Measurements from ENCODE around the gene RUFY2.
"Not testable (repeated sequence)": the region's sequence is repeated elsewhere in the genome, so short reads cannot be mapped to it uniquely, and the experiment has no call there.

The RUFY2 gene

DNA sequence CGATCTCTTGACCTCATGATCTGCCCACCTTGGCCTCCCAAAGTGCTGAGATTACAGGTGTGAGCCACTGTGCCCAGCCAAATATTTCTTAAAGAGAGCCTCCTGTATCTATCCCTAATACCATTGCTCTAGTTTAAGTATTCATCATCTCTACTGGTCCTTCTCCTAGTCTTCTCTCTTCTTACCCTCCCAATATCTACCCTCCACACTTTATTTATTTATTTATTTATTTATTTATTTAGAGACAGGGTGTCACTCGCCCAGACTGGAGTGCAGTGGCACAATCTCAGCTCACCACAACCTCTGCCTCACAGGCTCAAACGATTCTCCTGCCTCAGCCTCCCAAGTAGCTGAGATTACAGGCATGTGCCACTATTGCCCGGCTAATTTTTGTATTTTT, 82.7 kb downstream of the RUFY2 start:
- DNase-seq = not testable (repeated sequence)

DNA sequence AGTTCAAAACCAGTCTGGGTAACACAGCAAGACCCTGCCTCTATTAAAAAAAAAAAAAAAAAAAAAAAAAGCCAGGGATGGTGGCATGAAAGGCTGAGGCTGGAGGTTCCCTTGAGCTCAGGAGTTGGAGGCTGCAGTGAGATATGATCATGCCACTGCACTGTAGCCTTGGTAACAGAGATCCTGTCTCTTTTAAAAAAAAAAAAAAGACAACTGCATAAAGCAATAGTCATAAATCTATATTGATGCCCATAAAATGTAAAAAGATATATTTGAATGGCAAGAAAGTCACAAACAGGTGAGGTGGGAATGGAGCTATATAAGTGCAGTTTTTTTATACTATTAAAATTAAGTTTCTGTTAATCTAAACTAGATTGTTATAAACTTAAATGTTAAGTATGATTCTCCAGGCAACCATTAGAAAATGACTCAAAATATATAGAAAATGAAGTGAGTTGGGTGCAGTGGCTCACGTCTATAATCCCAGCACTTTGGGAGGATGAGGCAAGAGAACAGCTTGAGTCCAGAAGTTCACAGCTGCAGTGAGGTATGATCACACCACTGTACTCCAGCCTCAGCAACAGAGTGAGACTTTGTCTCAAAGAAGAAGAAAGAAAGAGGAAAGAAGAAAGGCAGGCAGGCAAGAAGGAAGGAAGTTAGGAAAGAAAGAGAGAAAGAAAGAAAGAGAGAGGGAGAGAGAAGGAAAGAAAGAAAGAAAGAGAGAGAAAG, 88.6 kb downstream of the RUFY2 start:
- no peak for DNase-seq

DNA sequence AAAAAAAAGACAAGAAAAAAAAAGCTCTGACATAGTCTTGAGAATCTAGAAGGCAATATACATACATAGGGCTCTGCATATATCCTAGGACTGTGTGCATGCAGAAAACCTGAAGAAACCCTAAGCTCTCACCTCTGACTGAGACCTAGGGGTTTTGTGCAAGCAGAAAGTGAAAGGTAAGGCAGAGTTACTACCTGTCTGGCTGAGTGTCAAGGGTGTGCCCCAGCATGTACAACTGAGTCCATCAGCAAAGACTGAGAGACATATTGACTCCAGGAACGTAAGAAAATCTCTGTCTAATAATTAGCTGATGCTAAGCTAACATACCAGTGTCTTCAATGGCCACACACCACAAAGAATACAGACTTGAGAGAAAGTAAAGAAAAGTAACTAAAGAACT, 91.5 kb downstream of the RUFY2 start:
- DNase-seq = no peak

DNA sequence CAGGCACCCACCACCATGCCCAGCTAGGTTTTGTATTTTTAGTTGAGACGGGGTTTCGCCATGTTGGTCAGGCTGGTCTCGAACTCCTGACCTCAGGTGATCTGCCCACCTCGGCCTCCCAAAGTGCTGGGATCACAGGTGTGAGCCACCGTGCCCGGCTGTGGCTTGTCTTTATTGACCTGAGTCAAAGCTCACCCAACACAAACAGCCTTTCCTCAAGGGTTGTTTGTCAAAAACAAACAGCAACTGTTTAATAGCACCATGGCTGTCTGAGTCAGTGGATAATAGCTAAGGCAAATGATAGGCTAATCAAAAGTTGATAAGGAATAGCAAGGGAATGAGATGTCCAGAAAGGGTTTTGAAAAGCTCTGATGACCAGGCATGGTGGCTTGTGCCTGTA, 92.1 kb downstream of the RUFY2 start:
- DNase-seq = not testable (repeated sequence)

DNA sequence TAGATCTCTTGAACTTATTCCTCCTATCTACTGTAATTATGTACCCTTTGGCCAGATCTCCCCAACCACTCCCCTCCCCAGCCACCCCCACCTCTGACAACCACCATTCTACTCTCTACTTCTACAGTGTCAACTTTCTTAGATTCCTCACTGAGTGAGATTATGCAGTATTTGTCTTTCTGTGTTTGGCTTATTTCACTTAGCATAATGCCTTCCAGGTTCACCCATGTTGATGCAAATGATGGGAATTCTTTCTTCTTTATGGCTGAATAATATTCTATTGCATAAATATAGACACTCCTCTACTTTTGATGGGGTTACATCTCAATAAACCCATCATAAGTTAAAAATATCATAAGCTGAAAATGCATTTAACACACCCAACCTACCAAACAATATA, 96.5 kb downstream of the RUFY2 start:
- no peak for DNase-seq

DNA sequence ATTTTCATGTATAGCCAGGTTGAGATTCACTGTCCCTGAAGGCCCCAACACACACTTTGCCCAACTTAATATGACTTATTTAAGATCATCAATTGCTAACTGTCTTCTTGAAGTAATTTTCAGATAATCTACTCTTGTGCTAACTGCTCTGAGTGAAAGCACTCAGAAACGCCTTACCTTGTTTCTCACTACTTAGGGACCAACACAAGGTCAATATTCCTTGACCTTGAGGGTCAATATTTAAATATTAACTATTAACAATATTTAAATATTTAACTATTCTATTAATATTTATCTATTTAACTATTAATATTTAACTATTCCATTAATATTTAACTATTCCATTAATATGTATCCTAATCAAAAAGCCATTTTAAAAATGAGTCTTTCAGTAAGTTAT, 101.2 kb downstream of the RUFY2 start:
- no peak for DNase-seq

DNA sequence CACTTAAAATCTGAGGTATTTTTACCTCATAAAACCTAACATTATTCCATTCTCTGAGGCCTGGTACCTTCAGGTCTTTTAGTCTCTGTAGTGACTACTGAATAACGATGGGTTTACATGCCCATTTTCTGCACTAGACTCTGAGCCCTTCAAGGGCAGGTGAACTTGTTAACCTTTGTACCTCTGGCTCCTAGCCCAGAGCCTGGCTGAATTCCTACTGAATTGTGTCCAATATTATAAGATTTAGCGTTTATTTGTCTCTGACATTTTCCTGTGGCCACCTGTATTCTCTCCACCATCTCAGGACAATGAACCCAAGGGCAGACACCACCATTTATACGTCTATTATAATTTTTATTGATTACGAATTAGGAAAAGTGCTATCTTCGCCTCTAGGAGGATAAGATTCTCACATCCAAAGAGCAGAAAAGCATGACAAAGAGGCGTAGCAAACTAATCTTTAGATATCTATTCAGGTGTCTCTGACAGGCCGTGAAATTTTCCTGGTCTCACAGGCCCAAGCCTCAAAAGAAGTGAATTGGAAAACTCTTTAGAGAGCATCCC, 103.1 kb downstream of the RUFY2 start:
- DNase-seq = no peak

DNA sequence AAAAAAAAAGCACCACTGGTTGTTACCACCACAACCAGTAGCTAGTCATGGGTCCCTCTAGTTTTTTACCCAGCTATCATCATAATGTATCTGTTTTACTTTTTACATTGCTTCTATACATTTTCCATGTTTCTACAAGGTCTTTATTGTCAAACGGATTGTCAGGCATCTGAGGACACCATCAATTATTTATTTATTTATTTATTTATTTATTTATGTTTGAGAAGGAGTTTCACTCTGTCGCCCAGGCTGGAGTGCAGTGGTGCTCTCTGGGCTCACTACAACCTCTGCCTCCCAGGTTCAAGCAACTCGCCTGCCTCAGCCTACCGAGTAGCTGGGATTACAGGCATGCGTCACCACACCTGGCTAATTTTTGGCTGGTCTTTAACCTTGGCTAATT, 104.2 kb downstream of the RUFY2 start:
- no peak for DNase-seq

DNA sequence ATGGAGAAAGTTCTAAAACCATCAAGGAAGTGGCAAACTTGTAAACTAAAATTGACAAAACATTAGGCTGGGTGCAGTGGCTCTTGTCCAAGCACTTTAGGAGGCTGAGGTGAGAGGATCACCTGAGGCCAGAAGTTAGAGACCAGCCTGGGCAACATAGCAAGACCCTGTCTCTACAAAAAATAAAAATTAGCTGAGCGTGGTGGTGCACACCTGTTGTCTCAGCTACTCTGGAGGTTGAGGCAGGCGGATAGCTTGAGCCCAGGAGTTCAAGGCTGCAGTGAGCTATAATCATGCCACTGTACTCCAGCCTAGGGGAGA, 104.6 kb downstream of the RUFY2 start:
- DNase-seq = no peak

DNA sequence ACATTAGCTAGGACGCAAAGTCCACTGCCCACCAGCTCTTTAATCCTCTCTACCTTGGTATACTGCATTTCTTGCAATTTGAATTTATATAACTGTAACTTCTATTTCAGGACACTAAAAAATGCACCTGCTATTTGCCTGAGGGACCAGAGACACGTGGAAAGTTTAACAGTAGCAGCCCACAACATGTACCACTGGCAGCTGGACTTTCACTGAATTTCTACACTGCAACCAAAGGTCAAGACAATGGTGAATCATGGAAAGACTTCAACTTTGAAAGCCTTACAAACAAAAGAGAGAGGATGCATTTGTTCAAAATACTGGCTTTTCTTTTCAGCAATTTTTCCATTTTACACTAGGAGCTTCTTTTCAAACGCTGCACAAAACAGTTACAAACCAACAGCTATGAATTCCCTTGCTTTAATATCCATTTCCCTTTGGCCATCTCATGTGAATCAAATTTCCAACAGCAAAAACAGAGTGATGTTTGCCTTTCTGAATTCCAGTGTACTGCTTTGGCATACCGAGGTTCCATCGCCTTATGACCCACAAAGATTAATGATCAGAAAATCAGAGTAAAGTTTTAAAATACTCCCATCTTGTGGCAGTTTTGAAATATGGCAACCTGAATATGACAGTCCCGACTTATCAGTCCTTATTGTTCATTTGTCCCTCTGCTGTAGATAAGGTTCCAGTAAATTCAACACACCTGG, 105.1 kb downstream of the RUFY2 start:
- DNase-seq = no peak

DNA sequence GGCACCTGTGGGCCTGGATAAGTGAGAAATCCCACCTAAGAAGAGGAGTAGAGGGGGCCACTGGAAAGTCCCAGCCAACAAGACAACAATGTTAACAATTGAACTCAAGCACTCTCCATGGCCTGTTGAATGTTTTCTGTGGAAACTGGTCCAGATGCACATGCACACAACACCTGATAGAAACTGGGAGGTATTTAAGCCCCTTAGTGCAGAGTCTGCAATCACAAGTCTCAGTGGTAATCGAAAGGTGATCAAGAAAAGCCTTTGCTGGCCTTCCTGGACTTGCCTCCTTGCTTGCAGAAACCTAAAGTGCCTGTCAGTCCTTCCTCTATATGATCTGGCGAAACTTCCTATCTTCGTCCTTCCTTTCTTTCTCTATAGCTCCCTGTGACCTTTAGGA, 105.8 kb downstream of the RUFY2 start:
- DNase-seq = no peak

DNA sequence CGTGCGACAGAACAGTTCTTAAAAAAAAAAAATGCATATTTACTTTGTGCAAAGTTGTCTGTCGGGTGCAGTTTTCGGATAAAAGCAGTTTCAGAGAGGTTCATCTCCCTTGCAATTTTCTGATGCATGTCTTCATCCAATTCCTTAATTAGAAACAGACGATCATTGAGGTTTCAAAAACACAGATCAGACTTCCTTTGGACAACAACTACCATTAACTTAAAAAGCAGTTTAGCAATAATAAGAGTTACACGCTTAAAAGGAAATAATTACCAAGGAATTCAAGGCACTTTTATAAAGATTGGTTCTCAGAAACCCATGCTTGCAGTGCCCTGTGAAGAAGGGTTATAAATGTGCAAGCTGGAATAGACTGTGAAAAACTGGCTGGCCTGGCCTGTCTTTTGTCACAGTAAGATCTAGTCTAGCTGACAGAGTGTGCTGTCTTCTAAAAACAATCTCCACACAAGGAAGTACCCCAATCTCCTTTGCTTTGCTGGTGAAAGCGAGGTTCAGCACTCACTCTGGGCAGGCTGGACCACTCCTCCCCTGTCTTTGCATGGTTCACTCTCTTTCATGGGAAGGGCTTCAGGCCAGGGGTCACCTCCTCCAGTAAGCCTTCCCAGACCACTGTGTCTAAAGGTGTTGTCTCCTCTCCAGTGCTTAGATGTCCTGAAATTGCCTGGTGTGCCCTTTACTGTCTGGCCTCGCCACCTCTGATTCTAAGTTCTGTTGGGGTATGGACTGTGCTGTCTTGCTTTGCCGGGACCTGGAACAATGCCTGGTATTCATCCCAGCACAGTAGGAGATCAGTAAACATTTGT, 110.0 kb downstream of the RUFY2 start:
- DNase-seq = no peak
